ENCODE data around the gene NPIPA2.
"Not testable (repeated sequence)": the region's sequence is repeated elsewhere in the genome, so short reads cannot be mapped to it uniquely, and the experiment has no call there.

DNA sequence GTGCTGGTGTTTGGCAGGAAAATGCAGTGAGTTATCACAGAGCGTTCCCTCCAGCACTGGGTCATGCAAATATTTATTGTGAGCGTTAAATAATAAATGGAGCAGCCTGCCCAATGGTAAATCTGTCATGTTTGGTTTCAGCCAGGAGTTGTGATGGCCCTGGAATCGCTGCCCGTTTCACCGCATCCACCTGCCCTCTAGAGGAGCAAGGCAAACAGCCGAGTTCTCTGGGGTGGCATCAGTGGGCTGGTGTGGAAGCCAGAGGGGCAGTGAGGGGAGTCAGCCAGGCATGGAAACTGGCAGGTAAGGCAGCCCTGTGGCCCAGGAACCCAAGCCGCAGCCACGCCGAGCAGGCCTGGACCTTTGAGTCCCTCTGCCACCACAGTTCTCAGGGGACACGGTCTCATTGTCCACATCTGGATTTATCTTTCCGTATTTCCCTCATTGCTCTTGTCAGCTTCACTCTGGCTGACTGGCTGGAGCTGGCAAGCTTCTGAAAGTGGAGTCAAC lies 37.1 kb downstream of the NPIPA2 start:
- TF ChIP-seq, protein P1, sequence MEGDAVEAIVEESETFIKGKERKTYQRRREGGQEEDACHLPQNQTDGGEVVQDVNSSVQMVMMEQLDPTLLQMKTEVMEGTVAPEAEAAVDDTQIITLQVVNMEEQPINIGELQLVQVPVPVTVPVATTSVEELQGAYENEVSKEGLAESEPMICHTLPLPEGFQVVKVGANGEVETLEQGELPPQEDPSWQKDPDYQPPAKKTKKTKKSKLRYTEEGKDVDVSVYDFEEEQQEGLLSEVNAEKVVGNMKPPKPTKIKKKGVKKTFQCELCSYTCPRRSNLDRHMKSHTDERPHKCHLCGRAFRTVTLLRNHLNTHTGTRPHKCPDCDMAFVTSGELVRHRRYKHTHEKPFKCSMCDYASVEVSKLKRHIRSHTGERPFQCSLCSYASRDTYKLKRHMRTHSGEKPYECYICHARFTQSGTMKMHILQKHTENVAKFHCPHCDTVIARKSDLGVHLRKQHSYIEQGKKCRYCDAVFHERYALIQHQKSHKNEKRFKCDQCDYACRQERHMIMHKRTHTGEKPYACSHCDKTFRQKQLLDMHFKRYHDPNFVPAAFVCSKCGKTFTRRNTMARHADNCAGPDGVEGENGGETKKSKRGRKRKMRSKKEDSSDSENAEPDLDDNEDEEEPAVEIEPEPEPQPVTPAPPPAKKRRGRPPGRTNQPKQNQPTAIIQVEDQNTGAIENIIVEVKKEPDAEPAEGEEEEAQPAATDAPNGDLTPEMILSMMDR (conservative IDR thresholded peaks at IDR 0.05; ENCODE audit: low read length) = not testable (repeated sequence)
- not testable (repeated sequence) for TF ChIP-seq EZH2phosphoT487 (IDR thresholded peaks at IDR 0.05; ENCODE audit: borderline replicate concordance, low read depth, low read length)
